SHP77 (cell line): ENCODE data around the gene CLCN6.

ENCODE experiments used
- DNase-seq, 2 experiments: peaks; one replicate each; lab custom pipeline; 2025; lab: John Stamatoyannopoulos, UW

The CLCN6 gene

DNA sequence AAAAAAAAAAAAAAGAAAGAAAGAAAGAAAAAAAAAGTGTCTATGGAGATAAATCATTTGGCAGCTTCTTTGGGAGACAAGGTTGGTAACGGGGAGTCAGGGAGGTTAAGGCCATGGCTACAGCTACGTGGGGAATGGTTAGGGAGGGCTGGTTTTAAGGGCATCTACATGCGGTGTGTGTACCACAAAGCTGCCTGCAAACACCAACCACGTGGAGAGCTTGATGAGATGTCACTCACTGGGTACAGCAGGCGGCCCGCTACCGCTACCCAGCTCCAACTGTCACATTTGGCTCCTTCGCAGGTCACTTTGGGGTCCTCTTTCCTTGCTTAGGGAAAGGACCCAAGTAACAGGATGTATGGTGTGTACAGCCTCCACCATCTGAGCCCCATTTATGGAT lies 48.5 kb downstream of the CLCN6 start:
- DNase-seq, result no peak

DNA sequence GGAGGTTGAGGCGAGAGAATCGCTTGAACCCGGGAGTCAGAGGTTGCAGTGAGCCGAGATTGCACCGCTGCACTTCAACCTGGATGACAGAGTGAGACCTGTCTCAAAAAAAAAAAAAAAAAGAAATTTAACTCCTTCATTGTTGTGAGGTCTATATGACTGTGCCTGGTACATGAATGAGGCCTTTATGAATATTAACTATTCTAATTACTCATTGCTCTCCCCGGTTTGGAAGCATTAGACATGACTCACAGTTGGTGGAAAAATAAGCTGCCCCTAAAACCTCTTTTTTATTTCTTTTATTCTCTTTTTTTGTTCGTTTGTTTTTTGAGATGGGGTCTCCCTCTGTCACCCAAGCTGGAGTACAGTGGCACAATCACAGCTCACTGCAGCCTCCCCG lies 49.4 kb downstream of the CLCN6 start:
- DNase-seq, result no peak

DNA sequence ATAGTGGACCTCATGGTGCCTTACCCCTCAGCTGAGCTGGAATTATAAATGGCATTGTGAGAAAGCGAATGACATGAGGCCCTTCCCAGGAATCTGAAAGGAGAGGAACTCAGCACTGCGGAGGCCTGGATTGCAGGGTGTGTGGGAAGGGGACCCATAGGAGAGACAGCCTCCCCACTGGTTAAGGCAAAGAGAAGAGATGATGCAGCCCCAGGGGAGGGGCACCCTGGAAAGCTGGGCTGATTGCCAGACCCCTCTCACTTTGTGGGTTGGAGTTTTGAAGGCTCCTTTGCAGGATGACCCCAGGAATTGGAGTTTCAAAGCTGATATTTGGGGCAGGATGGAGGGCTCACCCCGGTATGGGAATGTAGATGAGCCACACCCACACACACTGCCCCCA lies 50.7 kb downstream of the CLCN6 start:
- DNase-seq, result no peak

DNA sequence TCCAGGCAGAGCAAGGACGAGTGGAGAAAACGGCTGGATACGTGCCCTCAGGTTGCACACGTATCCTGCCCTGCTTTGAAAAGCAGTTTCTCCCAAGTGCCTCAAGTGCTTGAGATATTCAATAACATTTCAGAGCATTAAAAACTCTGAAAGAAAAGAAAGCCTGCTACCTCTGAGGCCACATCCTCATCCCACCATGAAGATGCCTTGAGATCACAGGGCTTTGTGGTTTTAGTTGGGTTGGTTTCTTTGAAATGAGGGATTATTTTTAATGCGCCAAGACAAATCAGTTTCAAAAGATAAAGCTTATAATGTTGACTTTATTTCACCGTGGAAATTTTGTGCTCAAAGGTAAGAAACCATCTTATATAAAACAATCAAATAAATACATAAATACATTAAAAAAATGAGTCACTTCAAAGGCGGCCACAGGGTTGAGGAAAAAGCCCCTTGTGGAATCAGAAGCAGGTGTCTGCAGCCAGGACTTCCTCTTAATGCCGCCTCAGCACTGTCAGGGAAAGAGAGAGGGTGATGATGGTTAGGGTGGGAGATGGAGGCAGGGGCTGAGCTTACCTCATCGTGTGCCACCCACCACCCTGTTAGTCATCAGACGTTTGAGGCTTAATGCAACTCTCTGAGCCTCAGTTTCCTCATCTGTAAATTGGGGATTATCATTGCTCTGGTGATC lies 51.3 kb downstream of the CLCN6 start:
- no peak for DNase-seq

DNA sequence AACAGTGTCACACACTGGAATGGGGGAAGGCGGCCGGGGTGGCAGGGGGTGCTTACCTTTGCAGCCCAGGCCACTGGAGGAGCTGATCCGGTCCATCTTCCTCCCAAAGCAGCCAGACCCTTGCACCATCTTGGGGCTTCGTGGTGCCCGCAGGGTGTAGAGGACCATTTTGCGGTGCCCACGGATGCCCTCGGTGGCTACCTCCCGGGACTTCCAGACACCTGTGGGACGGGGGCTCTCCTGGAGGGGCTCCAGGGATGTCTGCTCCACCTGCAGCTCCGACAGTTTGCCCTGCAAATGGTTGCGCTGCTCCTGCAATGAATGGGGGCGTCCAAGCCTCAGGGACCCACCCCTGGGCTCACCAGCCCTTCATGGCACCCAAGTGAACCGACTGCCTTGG lies 52.2 kb downstream of the CLCN6 start:
- DNase-seq, result no peak

DNA sequence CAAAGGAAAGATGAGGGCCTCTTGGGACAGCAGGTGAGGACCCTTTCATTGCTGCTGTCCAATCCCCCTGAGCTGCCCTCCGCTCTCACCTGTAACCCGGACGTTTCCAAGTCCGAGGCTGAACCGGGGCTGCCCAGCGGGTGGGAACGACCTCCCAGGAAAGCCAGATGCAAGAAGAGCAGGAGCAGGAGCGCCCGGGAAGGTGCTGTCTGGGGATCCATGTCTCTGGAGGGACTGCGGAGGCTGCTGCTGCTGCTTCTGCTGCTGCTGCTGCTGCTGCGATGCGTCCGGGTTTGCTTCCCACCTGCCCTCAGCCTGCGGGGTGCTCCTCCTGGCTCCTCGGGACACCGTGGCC lies 52.6 kb downstream of the CLCN6 start, which contains the start of gene NPPB:
Gene NPPB, minus strand, starts transcription at position 333 of the 355 bp plus-strand sequence. Its CDS starts 112 bp downstream, at position 221.
- no peak for DNase-seq

DNA sequence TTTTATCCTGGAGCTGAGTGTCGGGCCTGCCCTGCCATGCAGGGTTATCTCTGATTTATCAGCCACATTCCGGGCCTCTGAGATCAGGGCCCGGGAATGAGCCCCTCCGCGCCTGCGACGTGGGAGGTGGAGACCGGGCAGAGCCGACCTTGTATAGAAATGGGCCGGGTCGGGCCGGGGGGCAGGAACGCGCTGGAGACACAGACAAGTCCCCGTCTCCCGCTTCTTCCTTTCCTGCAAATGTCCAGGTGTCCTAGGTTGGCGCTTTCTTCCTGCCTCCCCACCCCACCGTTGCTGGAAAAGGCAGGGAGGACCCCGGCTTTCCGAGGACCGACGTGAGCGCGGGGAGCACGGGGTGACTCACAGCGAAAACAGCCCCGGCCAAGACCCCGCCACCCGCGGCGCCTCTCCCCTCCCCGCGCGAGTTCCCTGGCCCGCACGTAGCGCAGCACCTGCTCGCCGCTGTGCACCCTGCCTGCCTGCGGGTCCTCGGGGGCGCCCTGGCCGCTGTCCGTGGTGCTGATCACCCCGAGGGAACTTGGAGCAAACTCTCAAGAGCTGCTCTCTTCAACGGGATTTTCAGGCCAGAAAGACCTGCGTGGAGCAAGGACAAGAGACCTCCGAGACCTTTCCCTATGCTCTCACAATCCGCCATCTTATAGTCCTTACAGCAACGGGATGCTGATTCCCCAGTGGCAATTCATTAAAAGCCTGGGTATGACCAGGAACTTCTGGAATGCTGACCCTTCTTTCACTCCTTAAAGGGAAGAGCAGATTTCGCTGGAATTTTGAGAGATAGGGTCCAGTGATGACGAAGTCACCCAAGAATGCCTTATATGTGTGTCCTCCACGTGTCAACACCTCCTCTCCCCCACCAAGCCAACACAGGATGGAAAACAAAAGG lies 53.2 kb downstream of the CLCN6 start:
- no peak for DNase-seq

DNA sequence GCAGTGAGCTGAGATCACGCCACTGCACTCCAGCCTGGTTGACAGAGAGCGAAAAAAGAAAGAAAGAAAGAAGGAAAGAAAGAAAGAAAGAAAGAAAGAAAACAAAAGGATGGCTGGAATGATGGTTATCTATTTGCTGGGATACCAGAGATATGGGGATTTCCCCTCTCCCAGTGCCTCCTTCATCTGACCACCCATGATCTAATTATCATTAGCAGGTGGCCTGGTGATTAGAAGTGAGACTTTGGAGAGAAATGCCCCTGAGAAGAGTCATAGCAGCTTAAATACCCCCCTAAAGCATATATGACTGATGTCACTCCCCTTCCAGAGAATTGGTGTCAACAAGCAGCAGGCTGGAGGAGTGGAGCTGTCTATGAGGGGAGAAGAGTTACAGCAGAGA lies 54.1 kb downstream of the CLCN6 start:
- no peak for DNase-seq

DNA sequence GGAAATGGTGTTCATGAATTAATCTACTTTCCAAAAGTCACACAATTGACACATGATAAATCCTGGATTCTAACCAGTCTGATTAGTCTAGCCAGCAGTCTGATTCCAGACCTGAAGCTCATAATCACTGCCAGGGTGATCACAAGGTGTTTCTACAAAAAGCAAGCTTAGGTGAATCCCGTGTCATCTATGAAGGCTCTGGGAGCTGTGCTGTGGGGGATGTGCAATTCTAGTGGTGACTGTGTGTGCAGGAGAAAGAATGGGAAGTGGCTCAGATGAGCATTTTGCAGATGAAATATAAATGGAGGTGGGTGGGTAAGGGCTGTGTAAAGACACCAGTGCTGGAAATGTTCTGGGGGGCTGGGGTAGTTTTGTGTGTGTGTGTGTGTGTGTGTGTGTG lies 54.6 kb downstream of the CLCN6 start:
- DNase-seq, result no peak

DNA sequence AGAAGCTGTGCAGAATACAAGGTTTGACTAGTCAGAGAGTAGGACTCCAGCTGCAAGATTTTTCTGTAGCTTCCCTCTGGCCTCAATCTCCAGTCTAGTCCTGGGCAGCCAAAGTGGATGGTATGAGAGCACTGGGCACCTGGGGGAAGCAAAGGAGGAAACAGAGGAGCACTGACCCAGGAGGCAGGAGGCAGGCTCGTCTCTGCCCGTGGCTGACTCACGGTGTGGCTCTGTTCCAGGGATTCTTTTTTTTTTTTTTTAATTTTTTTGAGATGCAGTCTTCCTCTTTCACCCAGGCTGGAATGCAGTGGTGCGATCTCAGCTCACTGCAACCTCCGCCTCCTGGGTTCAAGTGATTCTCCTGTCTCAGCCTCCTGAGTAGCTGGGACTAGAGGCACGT lies 56.9 kb downstream of the CLCN6 start:
- DNase-seq, result no peak

DNA sequence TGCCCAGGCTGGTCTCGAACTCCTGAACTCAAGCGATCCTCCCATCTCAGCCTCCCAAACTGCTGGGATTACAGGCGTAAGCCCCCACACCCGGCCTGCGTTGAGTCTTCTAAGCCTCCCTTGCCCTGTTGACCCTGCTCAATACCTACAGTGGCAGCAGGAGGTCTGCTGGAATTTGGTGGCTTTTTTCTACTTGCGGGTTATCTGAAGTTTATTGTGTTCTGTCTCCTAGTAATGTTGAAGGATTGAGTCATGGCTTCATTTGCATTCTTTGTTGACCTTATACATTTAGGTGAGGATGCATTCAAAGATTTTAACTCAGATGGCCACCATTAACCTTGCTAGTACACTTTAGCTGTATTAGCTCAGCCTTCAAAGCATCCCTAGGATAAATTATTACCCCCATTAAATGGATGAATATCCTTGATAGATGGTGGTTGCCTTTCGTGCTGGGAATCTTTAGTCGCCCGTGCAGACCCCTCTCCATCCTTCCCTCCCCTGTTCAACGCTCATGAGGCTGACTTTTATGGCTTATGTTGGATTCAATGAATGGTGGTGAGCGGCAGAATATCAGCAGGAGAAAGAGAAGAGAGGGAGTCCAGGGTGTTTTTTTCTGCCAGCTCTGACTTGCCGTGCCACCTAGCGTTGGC lies 62.5 kb downstream of the CLCN6 start:
- DNase-seq, result no peak

DNA sequence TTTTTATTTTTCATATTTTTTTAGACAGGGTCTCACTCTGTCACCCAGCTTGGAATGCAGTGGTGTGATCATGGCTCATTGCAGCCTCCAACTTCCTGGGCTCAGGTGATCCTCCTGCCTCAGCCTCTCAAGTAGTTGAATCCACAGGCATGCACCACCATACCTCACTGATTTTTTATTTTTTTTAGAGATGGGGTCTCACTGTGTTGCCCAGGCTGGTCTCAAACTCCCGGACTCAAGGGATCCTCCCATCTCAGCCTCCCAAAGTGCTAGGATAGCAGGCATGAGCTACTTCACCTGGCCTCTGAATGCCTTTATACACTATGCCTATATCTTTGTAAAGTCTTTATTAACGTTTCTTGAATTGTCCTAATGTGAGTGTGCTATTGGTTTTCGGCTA lies 63.1 kb downstream of the CLCN6 start:
- DNase-seq, result no peak

DNA sequence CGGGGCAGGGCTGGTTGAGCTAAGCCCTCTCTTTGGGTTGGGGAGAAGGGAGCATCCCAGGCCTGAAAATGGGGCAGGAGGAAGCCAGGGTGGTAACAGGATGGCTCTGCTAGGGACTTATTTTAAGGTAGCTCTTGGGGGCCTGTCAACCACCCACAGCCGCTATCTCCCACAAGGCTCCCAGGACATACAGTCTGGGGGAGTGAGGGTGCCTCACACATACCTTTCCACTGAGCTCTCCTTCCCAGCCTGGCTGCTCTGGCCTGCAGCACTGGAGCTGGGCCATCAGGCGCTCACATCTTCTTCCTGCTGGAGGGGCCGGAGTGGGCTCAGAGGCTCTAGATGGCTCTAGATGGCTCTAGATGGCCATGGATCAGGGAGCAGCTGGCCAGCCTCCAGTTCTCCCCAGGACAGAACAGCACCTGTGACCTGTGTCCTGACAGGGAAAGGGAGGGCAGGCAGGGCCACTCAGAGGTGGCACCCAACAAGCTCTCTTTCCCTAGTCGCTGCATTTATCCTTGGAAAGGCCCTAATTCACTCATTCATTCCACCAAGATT lies 63.7 kb downstream of the CLCN6 start:
- no peak for DNase-seq

DNA sequence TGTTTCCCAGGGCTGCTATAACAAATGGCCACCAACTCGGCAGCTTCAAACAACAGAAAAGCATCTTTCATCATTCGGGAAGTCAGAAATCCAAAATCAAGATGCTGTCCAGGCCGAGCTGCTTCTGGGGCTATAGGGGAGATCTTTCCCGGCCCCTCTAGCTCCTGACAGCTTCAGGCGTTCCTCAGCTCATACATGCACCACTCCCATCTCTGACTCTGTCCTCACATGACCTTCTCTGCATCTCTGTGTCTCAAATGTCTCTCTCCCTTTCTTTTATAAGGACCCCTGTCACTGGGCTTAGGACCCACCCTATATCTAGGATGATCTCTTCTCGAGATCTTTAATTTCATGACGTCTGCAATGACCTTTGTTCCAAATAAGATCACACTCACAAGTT lies 66.6 kb downstream of the CLCN6 start:
- no peak for DNase-seq

DNA sequence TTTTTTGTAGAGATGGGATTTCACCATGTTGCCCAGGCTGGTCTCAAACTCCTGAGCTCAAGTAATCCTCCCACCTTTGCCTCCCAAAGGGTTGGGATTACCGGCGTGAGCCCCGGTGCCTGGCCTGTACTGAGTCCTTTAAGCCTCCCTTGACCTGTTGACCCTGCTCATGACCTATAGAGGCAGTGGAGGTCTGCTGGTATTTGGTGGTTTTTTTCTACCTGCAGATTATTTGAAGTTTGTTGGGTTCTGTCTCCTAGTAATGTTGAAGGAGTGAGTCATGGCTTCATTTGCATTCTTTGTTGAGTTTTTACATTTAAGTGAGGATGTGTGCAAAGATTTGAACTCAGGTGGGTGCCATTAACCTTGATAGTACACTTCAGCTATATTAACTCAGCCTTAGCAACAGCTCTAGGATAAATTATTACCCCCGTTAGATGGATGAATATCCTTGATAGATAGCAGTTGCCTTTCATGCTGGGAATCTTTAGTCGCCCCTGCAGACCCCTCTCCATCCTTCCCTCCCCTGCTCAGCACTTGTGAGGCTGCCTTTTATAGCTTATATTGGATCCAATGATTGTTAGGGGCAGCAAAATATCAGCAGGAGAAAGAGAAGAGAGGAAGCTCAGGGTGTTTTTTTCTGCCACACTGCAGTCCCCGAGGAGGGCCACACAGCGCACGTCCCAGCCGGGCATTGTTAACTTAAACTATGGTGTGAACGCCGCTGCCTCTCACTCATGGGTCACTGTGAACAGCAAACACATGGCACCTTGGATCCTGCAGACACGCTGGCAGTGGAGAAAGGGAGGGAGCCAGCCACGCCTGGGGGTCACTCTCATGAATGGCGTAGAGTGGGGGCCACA lies 67.6 kb downstream of the CLCN6 start:
- DNase-seq, result no peak

DNA sequence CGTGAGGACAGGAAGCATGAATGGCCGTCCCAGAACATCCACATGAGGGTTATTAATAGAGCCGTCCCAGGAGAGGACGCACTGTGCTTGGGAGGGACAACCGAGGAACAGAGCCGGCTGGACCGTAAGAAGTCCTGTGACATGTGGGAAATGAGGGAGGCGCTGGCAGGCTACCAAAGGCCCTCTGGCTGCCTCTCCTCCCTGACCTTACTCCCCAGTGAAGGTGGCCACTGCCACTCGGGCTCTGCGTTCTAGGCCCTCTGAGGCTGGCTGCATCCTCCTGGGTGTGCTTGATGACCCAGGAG lies 68.2 kb downstream of the CLCN6 start:
- DNase-seq, result no peak

DNA sequence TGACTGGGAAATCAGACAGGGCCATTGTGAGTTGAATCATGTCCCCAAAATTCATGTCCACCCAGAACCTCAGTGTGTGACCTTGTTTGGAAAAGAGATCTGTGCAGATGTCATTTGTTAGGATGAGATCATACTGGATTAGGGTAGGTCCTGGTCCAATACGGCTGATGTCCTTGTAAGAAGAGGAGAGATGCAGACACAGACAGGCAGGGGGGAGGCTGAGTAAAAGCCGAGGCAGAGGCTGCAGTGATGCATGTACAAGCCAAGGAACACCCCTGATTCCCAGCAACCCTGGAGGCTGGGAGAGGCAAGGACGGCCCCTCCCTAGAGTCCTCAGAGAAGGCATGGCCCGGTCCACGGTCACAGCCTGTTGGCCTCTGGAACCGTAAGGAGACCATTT lies 68.6 kb downstream of the CLCN6 start:
- no peak for DNase-seq

DNA sequence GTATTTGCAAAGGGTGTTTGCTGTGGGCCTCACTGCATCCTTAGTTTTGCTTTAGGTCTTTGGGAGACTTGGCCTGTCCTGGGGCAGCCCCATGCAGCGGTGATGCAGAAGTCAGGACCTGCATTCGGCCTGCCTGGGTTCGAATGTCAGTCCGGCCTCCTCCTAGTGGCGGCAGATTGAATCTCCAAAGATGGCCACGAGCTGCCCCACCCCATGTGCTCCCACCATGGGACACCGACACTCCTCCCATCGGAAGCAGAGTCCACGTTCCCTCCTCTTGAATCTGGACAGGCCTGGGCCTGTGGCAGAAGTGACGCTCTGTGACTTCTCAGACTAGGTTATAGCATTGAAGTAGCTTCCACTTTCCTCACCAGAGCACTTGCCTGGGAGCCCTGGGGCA lies 69.1 kb downstream of the CLCN6 start:
- no peak for DNase-seq

DNA sequence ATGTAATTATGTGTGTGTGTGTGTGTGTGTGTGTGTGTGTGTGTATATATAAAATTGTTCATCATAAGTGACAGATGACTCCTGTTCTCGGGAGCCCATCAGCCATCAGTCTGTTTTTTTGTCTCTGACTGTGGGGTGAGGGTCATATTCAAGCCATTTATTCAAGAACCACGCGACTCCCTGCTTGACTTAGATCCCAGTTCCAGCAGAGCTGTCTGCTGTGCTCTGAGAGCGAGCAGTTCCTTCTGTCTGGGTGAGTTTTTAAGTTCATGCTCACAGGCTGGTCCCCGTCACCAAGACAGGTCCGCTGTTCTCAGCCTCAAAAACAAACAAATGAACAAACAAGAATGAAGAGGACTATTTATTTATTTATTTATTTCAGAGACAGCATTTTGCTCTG lies 71.1 kb downstream of the CLCN6 start:
- DNase-seq, result no peak

DNA sequence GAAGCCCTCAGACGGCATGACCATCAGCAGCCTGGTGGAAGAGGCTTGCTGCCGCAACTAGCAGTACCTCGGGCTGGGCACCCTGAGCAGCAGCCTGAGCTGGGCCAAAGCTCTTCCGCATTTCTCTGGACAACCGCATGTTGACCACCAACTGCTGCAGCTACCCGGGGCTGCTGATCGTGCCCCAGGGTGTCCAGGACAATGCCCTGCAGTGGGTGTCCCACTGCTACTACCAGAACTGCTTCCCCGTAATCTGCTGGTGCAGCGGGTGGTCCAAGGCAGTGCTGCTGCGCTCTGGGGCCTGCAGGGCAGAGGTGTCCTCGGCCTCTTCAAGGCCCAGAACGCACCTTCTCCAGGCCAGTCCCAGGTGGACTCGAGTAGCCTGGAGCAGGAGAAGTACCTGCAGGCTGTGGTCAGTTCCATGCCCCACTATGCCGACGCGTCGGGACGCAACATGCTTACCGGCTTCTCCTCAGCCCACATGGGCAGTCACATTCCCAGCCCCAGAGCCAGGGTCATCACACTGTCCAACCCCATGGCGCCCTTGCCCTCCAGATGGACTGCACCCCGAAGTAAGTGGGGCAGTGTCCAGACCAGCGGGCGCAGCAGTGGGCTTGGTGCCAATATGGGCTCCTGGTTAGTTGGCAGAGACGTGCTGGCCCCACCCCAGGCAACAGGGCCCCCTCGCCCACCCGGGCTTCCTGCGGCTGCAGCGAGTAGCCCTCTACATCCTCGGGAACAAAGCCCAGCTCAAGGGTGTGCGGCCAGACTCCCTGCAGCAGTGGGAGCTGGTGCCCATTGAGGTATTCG lies 72.3 kb downstream of the CLCN6 start:
- DNase-seq, result no peak

DNA sequence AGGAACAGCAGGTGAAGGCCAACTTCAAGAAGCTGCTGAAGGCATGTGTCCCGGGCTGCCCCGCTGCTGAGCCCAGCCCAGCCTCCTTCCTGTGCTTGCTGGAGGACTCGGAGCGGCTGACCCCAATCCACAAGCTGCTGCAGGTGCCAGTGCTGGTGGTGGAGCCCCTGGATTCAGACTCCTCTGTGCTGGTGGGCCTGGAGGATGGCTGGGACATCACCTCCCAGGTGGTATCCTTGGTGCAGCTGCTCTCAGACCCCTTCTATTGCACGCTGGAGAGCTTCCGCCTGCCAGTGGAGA lies 72.8 kb downstream of the CLCN6 start:
- DNase-seq, result no peak
